Keratinocyte (primary cell): ENCODE results near the gene CDH7. TPM values are rescaled to one million over a fixed set of nuclear protein-coding genes. Genes with fewer than 3 reads are reported as not detected.

ENCODE experiments used
- DNase-seq: peaks from one replicate; pipeline ENCODE4 v3.0.0-alpha.2; 2011; ENCODE audit warnings: low read depth, missing footprints, low spot score
- FAIRE-seq: peaks from 2 replicates; lab custom pipeline; 2011; peaks lifted over from hg19 to GRCh38; lab: Jason Lieb, UNC
- H2AFZ ChIP-seq: 2 replicates; pipeline ENCODE4 v1.6.0; 2012; ENCODE audit warnings: low read length, control low read depth, inconsistent platforms; ENCODE audit not compliant: control insufficient read depth
- H3K27ac ChIP-seq: 2 replicates; pipeline ENCODE4 v1.5.1; 2011; ENCODE audit warnings: low read length; ENCODE audit not compliant: control insufficient read depth, insufficient read depth
- H3K27me3 ChIP-seq: 3 replicates; pipeline ENCODE4 v1.6.0; 2011; ENCODE audit warnings: low read length; ENCODE audit not compliant: control insufficient read depth, insufficient read depth; ENCODE audit errors: extremely low read depth
- H3K36me3 ChIP-seq, 2 experiments: 2 replicates in 1 of 2; 3 replicates in 1 of 2; pipeline ENCODE4 v1.5.1; 2011; ENCODE audit warnings: low read length in 2 of 2, mild to moderate bottlenecking in 1 of 2; ENCODE audit not compliant: control insufficient read depth in 2 of 2, insufficient read depth in 2 of 2; ENCODE audit errors: extremely low read depth in 1 of 2
- H3K4me1 ChIP-seq: 3 replicates; pipeline ENCODE4 v1.5.1; 2011; ENCODE audit warnings: low read length; ENCODE audit not compliant: control insufficient read depth, insufficient read depth; ENCODE audit errors: extremely low read depth
- H3K4me2 ChIP-seq: 3 replicates; pipeline ENCODE4 v1.6.0; 2011; ENCODE audit warnings: low read depth, low read length; ENCODE audit not compliant: control insufficient read depth, insufficient read depth; ENCODE audit errors: extremely low read depth
- H3K4me3 ChIP-seq, 3 experiments: fragments of 200-600 bp in 1 of 3; sonication (generic) in 1 of 3; 2 replicates in 2 of 3; 3 replicates in 1 of 3; pipeline ENCODE4 v1.5.1; 2011 to 2016; ENCODE audit warnings: low read length in 3 of 3, mild to moderate bottlenecking in 3 of 3, control low read depth in 2 of 3, inconsistent platforms in 1 of 3, low read depth in 1 of 3, mixed read lengths in 1 of 3, mixed run types in 1 of 3, moderate library complexity in 1 of 3; ENCODE audit not compliant: control insufficient read depth in 2 of 3, insufficient read depth in 2 of 3; ENCODE audit errors: extremely low read depth in 1 of 3
- H3K79me2 ChIP-seq: 2 replicates; pipeline ENCODE4 v1.6.0; 2012; ENCODE audit warnings: low read length; ENCODE audit not compliant: control insufficient read depth, insufficient read depth
- H3K9ac ChIP-seq: 3 replicates; pipeline ENCODE4 v1.6.0; 2011; ENCODE audit warnings: low read length; ENCODE audit not compliant: control insufficient read depth, insufficient read depth; ENCODE audit errors: extremely low read depth
- H3K9me1 ChIP-seq: 3 replicates; pipeline ENCODE4 v1.6.0; 2011; ENCODE audit warnings: low read length; ENCODE audit not compliant: control insufficient read depth, insufficient read depth; ENCODE audit errors: extremely low read depth
- H3K9me3 ChIP-seq: 2 replicates; pipeline ENCODE4 v1.5.1; 2012; ENCODE audit warnings: low read depth, low read length; ENCODE audit not compliant: control insufficient read depth
- H4K20me1 ChIP-seq: 3 replicates; pipeline ENCODE4 v1.6.0; 2011; ENCODE audit warnings: low read length; ENCODE audit not compliant: control insufficient read depth, insufficient read depth; ENCODE audit errors: extremely low read depth
- EZH2 ChIP-seq: IDR thresholded peaks from one replicate; pipeline ENCODE4 v1.6.1; 2012; ENCODE audit warnings: inconsistent platforms, mild to moderate bottlenecking, low read length, moderate library complexity
- dilution Hi-C: fragments of 300-500 bp; cut with MboI; formaldehyde crosslinking; loops from one replicate; pipeline ENCODE4 v1.7.0; 2020; ENCODE audit warnings: low sequenced_read_pairs; ENCODE audit not compliant: extremely low pct_ligation_motif_present
- polyA plus RNA-seq, 5 experiments: library from polyadenylated mRNA; depleted of rRNA in 3 of 5; stranded (reverse) in 3 of 5; stranded (forward) in 1 of 5; unstranded in 1 of 5; fragments of >200 nt; gene quantifications; 1 replicate in 1 of 5; 2 replicates in 3 of 5; 3 replicates in 1 of 5; pipeline versions ENCODE4 v1.2.1 to v1.2.3, GENCODE V29; 2011 to 2012; ENCODE audit warnings: missing spikeins in 2 of 5, low read depth in 1 of 5, low replicate concordance in 1 of 5
- TF ChIP-seq, protein P1 (sequence below), 3 experiments: IDR thresholded peaks in 1 of 3; conservative IDR thresholded peaks in 1 of 3; optimal IDR thresholded peaks in 1 of 3; 2 replicates in 2 of 3; 3 replicates in 1 of 3; pipeline versions ENCODE3 to v1.5.1; 2011; ENCODE audit warnings: low read length in 3 of 3, mild to moderate bottlenecking in 3 of 3, moderate library complexity in 2 of 3, control low read depth in 1 of 3, inconsistent platforms in 1 of 3; ENCODE audit not compliant: insufficient read depth in 2 of 3; ENCODE audit errors: extremely low read depth in 1 of 3

Gene CDH7
- polyA plus RNA-seq, 1 donor (not counting 4 experiments of a cell fraction or from before 2014, with no cell fraction given): not detected

GRCh38 chr18:65755616-65756015, 4.8 kb downstream of the CDH7 start:
- Histone ChIP-seq H3K9me1 (no peaks in the 10 kb centered on the region), H3K27me3 (peaks cover 8% of the 10 kb centered on the region), H3K4me1 (no peaks in the 10 kb centered on the region), H3K4me2 (no peak overlapping the region), H3K9ac (no peak overlapping the region), H3K79me2 (no peaks in the 10 kb centered on the region), H3K27ac (no peak overlapping the region), H2AFZ (no peak overlapping the region), H3K36me3 (no peaks in the 10 kb centered on the region), H3K9me3 (no peaks in the 10 kb centered on the region), H4K20me1 (no peaks in the 10 kb centered on the region), H3K4me3 (no peak overlapping the region)
- FAIRE-seq (no peak), DNase-seq (no peak)
- dilution Hi-C loops: no loop called here
- TF ChIP-seq EZH2: no peak
- TF ChIP-seq, protein P1, sequence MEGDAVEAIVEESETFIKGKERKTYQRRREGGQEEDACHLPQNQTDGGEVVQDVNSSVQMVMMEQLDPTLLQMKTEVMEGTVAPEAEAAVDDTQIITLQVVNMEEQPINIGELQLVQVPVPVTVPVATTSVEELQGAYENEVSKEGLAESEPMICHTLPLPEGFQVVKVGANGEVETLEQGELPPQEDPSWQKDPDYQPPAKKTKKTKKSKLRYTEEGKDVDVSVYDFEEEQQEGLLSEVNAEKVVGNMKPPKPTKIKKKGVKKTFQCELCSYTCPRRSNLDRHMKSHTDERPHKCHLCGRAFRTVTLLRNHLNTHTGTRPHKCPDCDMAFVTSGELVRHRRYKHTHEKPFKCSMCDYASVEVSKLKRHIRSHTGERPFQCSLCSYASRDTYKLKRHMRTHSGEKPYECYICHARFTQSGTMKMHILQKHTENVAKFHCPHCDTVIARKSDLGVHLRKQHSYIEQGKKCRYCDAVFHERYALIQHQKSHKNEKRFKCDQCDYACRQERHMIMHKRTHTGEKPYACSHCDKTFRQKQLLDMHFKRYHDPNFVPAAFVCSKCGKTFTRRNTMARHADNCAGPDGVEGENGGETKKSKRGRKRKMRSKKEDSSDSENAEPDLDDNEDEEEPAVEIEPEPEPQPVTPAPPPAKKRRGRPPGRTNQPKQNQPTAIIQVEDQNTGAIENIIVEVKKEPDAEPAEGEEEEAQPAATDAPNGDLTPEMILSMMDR (optimal IDR thresholded peaks at IDR 0.05 in 1 of 3, IDR thresholded peaks at IDR 0.05 in 1 of 3, conservative IDR thresholded peaks at IDR 0.05 in 1 of 3; ENCODE audit: extremely low read depth in 1 of 3, insufficient read depth in 2 of 3, low read length in 3 of 3): no peak

- Histone ChIP-seq H4K20me1 (no peaks in the 10 kb centered on the region), H3K9me3 (no peaks in the 10 kb centered on the region), H3K9me1 (no peaks in the 10 kb centered on the region), H3K27me3 (no peaks in the 10 kb centered on the region), H3K4me1 (no peaks in the 10 kb centered on the region), H3K4me3 (no peak overlapping the region), H3K79me2 (no peaks in the 10 kb centered on the region), H2AFZ (no peak overlapping the region), H3K36me3 (no peaks in the 10 kb centered on the region), H3K9ac (no peak overlapping the region), H3K27ac (no peak overlapping the region), H3K4me2 (no peak overlapping the region)
- FAIRE-seq (no peak), DNase-seq (no peak)
- TF ChIP-seq, protein P1 (optimal IDR thresholded peaks at IDR 0.05 in 1 of 3, IDR thresholded peaks at IDR 0.05 in 1 of 3, conservative IDR thresholded peaks at IDR 0.05 in 1 of 3; ENCODE audit: extremely low read depth in 1 of 3, insufficient read depth in 2 of 3, low read length in 3 of 3): no peak
- no peak for TF ChIP-seq EZH2
- dilution Hi-C loops: no loop called here
These were observed 9.6 kb downstream of the CDH7 start for GRCh38 chr18:65760457-65760856.
